ENCODE data around the gene PPP1R3D. TPM values are rescaled to one million over a fixed set of nuclear protein-coding genes. Genes with fewer than 3 reads are reported as not detected.

The PPP1R3D gene
- total and polyA plus RNA-seq, 10 of the 15 experiments (the other 5 are each of a cell fraction or from before 2014, with no cell fraction given), result 0.39 to 4.8 (median 2.9) TPM

DNA sequence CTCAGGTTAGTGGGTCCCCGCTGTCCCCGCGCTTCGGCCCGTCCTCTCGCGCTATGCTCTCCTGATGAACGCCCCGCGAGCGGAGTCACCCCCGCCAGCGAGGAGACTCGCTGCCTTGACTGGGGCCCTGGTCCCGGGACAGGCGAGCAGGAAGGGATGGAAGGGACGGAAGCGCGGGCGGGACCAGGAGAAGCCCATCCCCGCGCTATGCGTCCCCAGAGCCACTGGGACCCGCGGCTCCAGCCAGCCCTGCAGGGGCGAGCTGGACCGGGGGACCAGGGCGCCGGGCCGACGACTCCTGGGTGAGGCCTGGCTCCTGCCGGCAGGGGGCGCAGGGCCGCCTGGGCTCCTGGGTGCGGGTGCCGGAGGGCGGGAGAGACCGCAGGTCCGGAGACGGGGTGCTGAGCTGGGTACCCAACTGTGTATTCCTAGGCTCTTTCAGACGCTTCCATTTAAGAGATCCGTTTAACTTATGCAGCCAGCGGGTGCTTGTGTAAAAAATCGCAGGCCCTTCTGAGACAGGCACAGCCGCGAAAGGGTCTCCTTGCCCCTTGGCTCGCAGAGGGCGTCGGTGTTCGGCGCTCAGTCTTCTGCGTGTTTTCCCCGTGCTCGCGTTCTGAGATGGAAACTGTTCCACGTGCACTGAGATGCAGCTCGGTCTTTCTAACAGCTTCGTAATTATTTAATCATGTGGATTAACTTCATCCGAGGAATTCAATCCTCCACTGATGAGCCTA lies 6.1 kb downstream of the PPP1R3D start:
- ATAC-seq, result peak; percentile 99
- ChIA-PET CTCF (interaction anchor here (0.6 to 9.5 kb wide), 13 partner anchors 11 to 116 kb away, joined by 3 to 173 read pairs (median 3); partner anchors contain the start of gene CDH26), SMC1A (ENCODE audit: uncharacterized antibody, unreplicated experiment) (interaction anchor here (1.1 to 1.8 kb wide), 4 partner anchors 9 to 84 kb away, joined by 3 to 5 read pairs (median 4); no protein-coding TSS in a partner anchor), RAD21 (ENCODE audit: unreplicated experiment) (interaction anchor here (1.0 to 1.6 kb wide), 3 partner anchors 13 to 21 kb away, joined by 3 to 5 read pairs (median 3); no protein-coding TSS in a partner anchor), POLR2A (no interaction called here)
- Histone ChIP-seq H2AFZ (ENCODE audit: control insufficient read depth, low read depth, low read length) (peak overlapping the region; percentile 86), H3K9ac (ENCODE audit: control insufficient read depth, insufficient read depth, low read length) (peak overlapping the region; percentile 39; the same call in 1 of the 2 replicates), H3K36me3 (ENCODE audit: control insufficient read depth in 2 of 2, insufficient read depth in 2 of 2, low read length in 1 of 2) (no peaks in the 10 kb centered on the region), H3K4me3 (peak overlapping the region; percentile 63), H3K4me1 (ENCODE audit: control insufficient read depth, insufficient read depth, low read length) (peaks cover 8% of the 10 kb centered on the region), H3K9me3 (replicated peaks; ENCODE audit: control insufficient read depth, insufficient read depth, low read length) (no peaks in the 10 kb centered on the region), H3K4me2 (ENCODE audit: control insufficient read depth, insufficient read depth) (peak overlapping the region; percentile 86), H3K79me2 (ENCODE audit: control insufficient read depth, insufficient read depth, low read length) (peaks cover 3% of the 10 kb centered on the region), H3K27me3 (replicated peaks in 1 of 2; ENCODE audit: control insufficient read depth in 2 of 2, insufficient read depth in 2 of 2, low read length in 1 of 2) (no peaks in the 10 kb centered on the region; a peak in 1 of 4 replicates), H4K20me1 (ENCODE audit: control insufficient read depth, insufficient read depth) (no peaks in the 10 kb centered on the region), H3K27ac (ENCODE audit: control insufficient read depth, insufficient read depth) (no peak overlapping the region)
- WGBS (ENCODE audit: insufficient coverage, insufficient replicate concordance, low lambda C conversion rate, missing lambda C conversion rate), result 39% methylated on average over 40 of the region's 59 CpGs
- FAIRE-seq, result peak; percentile 47
- in situ Hi-C loops (cut with MboI) (no loop called here), intact Hi-C loops (cut with micrococcal nuclease; ENCODE audit: unreplicated experiment) (no loop called here)
- DNase-seq (ENCODE audit: low read depth, low spot score), result no peak
- BruUV-seq (replicated peaks), result no TSS peak
- TF ChIP-seq RAD51 (IDR thresholded peaks at IDR 0.05) (no peak), KAT2A (conservative IDR thresholded peaks at IDR 0.05; ENCODE audit: control insufficient read depth, low read depth, low read length) (no peak), POLR2AphosphoS2 (IDR thresholded peaks at IDR 0.05; ENCODE audit: low read depth, low read length) (no peak), CHD2 (IDR thresholded peaks at IDR 0.05; ENCODE audit: borderline replicate concordance, low read depth, low read length) (no peak), SRF (IDR thresholded peaks at IDR 0.05; ENCODE audit: low read depth in 2 of 2, low read length in 2 of 2) (no peak), BCL11A (IDR thresholded peaks at IDR 0.05; ENCODE audit: low read depth, low read length) (no peak), MTA3 (IDR thresholded peaks at IDR 0.05; ENCODE audit: borderline replicate concordance, low read length) (no peak), TCF3 (IDR thresholded peaks at IDR 0.05; ENCODE audit: borderline replicate concordance, insufficient read depth, low read depth, low read length) (no peak), GATAD2B (conservative IDR thresholded peaks at IDR 0.05; ENCODE audit: low read depth) (peak; percentile 48; the same call in 1 of the 2 replicates), PML (IDR thresholded peaks at IDR 0.05; ENCODE audit: low read length) (no peak), SREBF1 (IDR thresholded peaks at IDR 0.05; ENCODE audit: low read length) (no peak), NFYB (IDR thresholded peaks at IDR 0.05; ENCODE audit: insufficient read depth, low read depth, low read length) (no peak)
- TF ChIP-seq, protein P1, sequence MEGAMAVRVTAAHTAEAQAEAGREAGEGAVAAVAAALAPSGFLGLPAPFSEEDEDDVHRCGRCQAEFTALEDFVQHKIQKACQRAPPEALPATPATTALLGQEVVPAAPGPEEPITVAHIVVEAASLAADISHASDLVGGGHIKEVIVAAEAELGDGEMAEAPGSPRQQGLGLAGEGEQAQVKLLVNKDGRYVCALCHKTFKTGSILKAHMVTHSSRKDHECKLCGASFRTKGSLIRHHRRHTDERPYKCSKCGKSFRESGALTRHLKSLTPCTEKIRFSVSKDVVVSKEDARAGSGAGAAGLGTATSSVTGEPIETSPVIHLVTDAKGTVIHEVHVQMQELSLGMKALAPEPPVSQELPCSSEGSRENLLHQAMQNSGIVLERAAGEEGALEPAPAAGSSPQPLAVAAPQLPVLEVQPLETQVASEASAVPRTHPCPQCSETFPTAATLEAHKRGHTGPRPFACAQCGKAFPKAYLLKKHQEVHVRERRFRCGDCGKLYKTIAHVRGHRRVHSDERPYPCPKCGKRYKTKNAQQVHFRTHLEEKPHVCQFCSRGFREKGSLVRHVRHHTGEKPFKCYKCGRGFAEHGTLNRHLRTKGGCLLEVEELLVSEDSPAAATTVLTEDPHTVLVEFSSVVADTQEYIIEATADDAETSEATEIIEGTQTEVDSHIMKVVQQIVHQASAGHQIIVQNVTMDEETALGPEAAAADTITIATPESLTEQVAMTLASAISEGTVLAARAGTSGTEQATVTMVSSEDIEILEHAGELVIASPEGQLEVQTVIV (IDR thresholded peaks at IDR 0.05; ENCODE audit: borderline replicate concordance, partially characterized antibody), result no peak
- TF ChIP-seq, protein P2, sequence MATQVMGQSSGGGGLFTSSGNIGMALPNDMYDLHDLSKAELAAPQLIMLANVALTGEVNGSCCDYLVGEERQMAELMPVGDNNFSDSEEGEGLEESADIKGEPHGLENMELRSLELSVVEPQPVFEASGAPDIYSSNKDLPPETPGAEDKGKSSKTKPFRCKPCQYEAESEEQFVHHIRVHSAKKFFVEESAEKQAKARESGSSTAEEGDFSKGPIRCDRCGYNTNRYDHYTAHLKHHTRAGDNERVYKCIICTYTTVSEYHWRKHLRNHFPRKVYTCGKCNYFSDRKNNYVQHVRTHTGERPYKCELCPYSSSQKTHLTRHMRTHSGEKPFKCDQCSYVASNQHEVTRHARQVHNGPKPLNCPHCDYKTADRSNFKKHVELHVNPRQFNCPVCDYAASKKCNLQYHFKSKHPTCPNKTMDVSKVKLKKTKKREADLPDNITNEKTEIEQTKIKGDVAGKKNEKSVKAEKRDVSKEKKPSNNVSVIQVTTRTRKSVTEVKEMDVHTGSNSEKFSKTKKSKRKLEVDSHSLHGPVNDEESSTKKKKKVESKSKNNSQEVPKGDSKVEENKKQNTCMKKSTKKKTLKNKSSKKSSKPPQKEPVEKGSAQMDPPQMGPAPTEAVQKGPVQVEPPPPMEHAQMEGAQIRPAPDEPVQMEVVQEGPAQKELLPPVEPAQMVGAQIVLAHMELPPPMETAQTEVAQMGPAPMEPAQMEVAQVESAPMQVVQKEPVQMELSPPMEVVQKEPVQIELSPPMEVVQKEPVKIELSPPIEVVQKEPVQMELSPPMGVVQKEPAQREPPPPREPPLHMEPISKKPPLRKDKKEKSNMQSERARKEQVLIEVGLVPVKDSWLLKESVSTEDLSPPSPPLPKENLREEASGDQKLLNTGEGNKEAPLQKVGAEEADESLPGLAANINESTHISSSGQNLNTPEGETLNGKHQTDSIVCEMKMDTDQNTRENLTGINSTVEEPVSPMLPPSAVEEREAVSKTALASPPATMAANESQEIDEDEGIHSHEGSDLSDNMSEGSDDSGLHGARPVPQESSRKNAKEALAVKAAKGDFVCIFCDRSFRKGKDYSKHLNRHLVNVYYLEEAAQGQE (IDR thresholded peaks at IDR 0.05; ENCODE audit: low read depth, low read length), result peak; percentile 35; the same call in 1 of the 2 replicates
- TF ChIP-seq, protein P3, sequence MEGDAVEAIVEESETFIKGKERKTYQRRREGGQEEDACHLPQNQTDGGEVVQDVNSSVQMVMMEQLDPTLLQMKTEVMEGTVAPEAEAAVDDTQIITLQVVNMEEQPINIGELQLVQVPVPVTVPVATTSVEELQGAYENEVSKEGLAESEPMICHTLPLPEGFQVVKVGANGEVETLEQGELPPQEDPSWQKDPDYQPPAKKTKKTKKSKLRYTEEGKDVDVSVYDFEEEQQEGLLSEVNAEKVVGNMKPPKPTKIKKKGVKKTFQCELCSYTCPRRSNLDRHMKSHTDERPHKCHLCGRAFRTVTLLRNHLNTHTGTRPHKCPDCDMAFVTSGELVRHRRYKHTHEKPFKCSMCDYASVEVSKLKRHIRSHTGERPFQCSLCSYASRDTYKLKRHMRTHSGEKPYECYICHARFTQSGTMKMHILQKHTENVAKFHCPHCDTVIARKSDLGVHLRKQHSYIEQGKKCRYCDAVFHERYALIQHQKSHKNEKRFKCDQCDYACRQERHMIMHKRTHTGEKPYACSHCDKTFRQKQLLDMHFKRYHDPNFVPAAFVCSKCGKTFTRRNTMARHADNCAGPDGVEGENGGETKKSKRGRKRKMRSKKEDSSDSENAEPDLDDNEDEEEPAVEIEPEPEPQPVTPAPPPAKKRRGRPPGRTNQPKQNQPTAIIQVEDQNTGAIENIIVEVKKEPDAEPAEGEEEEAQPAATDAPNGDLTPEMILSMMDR (IDR thresholded peaks at IDR 0.05 in 2 of 3, conservative IDR thresholded peaks at IDR 0.05 in 1 of 3; ENCODE audit: control insufficient read depth in 2 of 3, extremely low read depth in 1 of 3, insufficient read depth in 1 of 3, low read depth in 3 of 3, low read length in 3 of 3), result peak; percentile 81 to 92 (median 85)

Measured in GM12878 (cell line).